ENCODE results near the gene SPDYE8.
"Not testable (repeated sequence)": the region's sequence is repeated elsewhere in the genome, so short reads cannot be mapped to it uniquely, and the experiment has no call there.

GRCh38 chr7:72997887-72998468 is 31.6 kb downstream of the SPDYE8 start:
- TF ChIP-seq TBL1XR1 (IDR thresholded peaks at IDR 0.05; ENCODE audit: borderline replicate concordance, low read length, partially characterized antibody); ZNF274 (CRISPR knock-in tag; IDR thresholded peaks at IDR 0.05); PHF21A (CRISPR knock-in tag; IDR thresholded peaks at IDR 0.05); IKZF5 (CRISPR knock-in tag; IDR thresholded peaks at IDR 0.05); GPN1 (CRISPR knock-in tag; IDR thresholded peaks at IDR 0.05; ENCODE audit: borderline replicate concordance); EZH2 (conservative IDR thresholded peaks at IDR 0.05; ENCODE audit: low read depth, low read length); NFIB (CRISPR knock-in tag; IDR thresholded peaks at IDR 0.05; ENCODE audit: borderline replicate concordance); POLR2A (IDR thresholded peaks at IDR 0.05; ENCODE audit: insufficient read depth in 1 of 2, low read depth in 2 of 2, low read length in 2 of 2); ZSCAN31 (CRISPR knock-in tag; IDR thresholded peaks at IDR 0.05; ENCODE audit: low read depth); SATB2 (CRISPR knock-in tag; IDR thresholded peaks at IDR 0.05); RBM22 (optimal IDR thresholded peaks at IDR 0.05; ENCODE audit: low read length); ZBTB8A (CRISPR knock-in tag; IDR thresholded peaks at IDR 0.05; ENCODE audit: borderline replicate concordance, low read depth): not testable (repeated sequence)
